K562 (cell line): ENCODE data around the gene HOXB1. TPM values are rescaled to one million over a fixed set of nuclear protein-coding genes. Genes with fewer than 3 reads are reported as not detected.
A peak's percentile ranks its signal among the peaks of the same experiment; 100 is the strongest.

Experiments used
- ATF1 ChIP-seq, 2 experiments: fragments of 450-650 bp in 1 of 2; IDR thresholded peaks; 2 replicates each; pipeline ENCODE4 v1.6.1; 2016; ENCODE audit warnings: missing compliant biosample characterization in 1 of 2, missing genetic modification characterization in 1 of 2
- IRF2 ChIP-seq: sonication (generic); formaldehyde crosslinking; IDR thresholded peaks from 2 replicates; pipeline ENCODE4 v1.8.1; 2022; ENCODE audit warnings: mild to moderate bottlenecking, missing genetic modification reagents
- KDM1A ChIP-seq, 2 experiments: fragments of 450-650 bp; IDR thresholded peaks; 2 replicates each; pipeline ENCODE4 v1.6.1; 2016; ENCODE audit warnings: mild to moderate bottlenecking in 2 of 2
- KLF1 ChIP-seq: fragments of 450-650 bp; IDR thresholded peaks from 2 replicates; pipeline ENCODE4 v1.6.1; 2016; ENCODE audit warnings: missing genetic modification characterization, missing compliant biosample characterization
- MEIS2 ChIP-seq: fragments of 450-650 bp; IDR thresholded peaks from 2 replicates; pipeline ENCODE4 v1.6.1; 2014; ENCODE audit warnings: mild to moderate bottlenecking; ENCODE audit not compliant: partially characterized antibody
- MNT ChIP-seq, 2 experiments: fragments of 450-650 bp; conservative IDR thresholded peaks; 2 replicates each; pipeline ENCODE4 v1.6.1; 2017; ENCODE audit warnings: mild to moderate bottlenecking in 2 of 2, moderate library complexity in 2 of 2
- MYC ChIP-seq, 2 experiments: fragments of 250-450 bp in 1 of 2; sonication (Bioruptor Pico) in 1 of 2; IDR thresholded peaks; 2 replicates each; pipeline versions ENCODE4 v1.5.1 to v1.6.1; 2012 to 2021; ENCODE audit warnings: low read depth in 2 of 2, borderline replicate concordance in 1 of 2, improper control_type of control experiment in 1 of 2, low read length in 1 of 2, mild to moderate bottlenecking in 1 of 2, moderate library complexity in 1 of 2
- NFE2 ChIP-seq: IDR thresholded peaks from 2 replicates; pipeline ENCODE4 v1.6.1; 2014; ENCODE audit warnings: antibody characterized with exemption, low read depth
- SIX5 ChIP-seq, 2 experiments: IDR thresholded peaks; 2 replicates each; pipeline ENCODE4 v1.6.1; 2011; ENCODE audit warnings: low read length in 2 of 2, borderline replicate concordance in 1 of 2, low read depth in 1 of 2, mild to moderate bottlenecking in 1 of 2, moderate library complexity in 1 of 2; ENCODE audit not compliant: insufficient read depth in 1 of 2
- SMARCA4 ChIP-seq: fragments of 450-650 bp; IDR thresholded peaks from 2 replicates; pipeline ENCODE4 v1.6.1; 2016
- ZNF217 ChIP-seq: sonication (generic); formaldehyde crosslinking; IDR thresholded peaks from 2 replicates; pipeline ENCODE4 v1.8.0; 2022; ENCODE audit warnings: mild to moderate bottlenecking, missing genetic modification reagents
- ZNF23 ChIP-seq: fragments of 250-450 bp; sonication (Bioruptor Pico); IDR thresholded peaks from 2 replicates; pipeline ENCODE4 v1.4.0; 2020; ENCODE audit warnings: mild to moderate bottlenecking
- polyA plus RNA-seq, 8 experiments: library from polyadenylated mRNA; depleted of rRNA in 4 of 8; stranded (reverse) in 5 of 8; unstranded in 3 of 8; fragments of >200 nt; fragmentation: Nextera tagmentation in 2 of 8; fragmentation: Illumina TruSeq in 1 of 8; extraction: Ambion mirVana in 2 of 8; extraction: Trizol in 1 of 8; gene quantifications; 2 replicates each; pipeline versions ENCODE4 v1.2.1 to v1.2.3, GENCODE V29; 2011 to 2014; ENCODE audit warnings: inconsistent platforms in 1 of 8, missing spikeins in 1 of 8
- total RNA-seq, 7 experiments: library from RNA; depleted of rRNA in 6 of 7; stranded (reverse); fragments of >200 nt in 6 of 7; fragmentation: Illumina TruSeq in 2 of 7; extraction: Trizol in 2 of 7; gene quantifications; 2 replicates each; pipeline versions ENCODE4 v1.2.1 to v1.2.3, GENCODE V29; 2011 to 2021; ENCODE audit warnings: low replicate concordance in 1 of 7
- TF ChIP-seq, protein P1 (sequence below): fragments of 450-650 bp; IDR thresholded peaks from 2 replicates; pipeline ENCODE4 v1.6.1; 2016; ENCODE audit warnings: mild to moderate bottlenecking, moderate library complexity

The HOXB1 gene
- total and polyA plus RNA-seq, 9 of the 15 experiments (the other 6 are each of a cell fraction or from before 2014, with no cell fraction given), result 0.04 TPM; not detected in 8

GRCh38 chr17:48547808-48548522 is 17.2 kb upstream of the HOXB1 start (continued):
- TF ChIP-seq, protein P1, sequence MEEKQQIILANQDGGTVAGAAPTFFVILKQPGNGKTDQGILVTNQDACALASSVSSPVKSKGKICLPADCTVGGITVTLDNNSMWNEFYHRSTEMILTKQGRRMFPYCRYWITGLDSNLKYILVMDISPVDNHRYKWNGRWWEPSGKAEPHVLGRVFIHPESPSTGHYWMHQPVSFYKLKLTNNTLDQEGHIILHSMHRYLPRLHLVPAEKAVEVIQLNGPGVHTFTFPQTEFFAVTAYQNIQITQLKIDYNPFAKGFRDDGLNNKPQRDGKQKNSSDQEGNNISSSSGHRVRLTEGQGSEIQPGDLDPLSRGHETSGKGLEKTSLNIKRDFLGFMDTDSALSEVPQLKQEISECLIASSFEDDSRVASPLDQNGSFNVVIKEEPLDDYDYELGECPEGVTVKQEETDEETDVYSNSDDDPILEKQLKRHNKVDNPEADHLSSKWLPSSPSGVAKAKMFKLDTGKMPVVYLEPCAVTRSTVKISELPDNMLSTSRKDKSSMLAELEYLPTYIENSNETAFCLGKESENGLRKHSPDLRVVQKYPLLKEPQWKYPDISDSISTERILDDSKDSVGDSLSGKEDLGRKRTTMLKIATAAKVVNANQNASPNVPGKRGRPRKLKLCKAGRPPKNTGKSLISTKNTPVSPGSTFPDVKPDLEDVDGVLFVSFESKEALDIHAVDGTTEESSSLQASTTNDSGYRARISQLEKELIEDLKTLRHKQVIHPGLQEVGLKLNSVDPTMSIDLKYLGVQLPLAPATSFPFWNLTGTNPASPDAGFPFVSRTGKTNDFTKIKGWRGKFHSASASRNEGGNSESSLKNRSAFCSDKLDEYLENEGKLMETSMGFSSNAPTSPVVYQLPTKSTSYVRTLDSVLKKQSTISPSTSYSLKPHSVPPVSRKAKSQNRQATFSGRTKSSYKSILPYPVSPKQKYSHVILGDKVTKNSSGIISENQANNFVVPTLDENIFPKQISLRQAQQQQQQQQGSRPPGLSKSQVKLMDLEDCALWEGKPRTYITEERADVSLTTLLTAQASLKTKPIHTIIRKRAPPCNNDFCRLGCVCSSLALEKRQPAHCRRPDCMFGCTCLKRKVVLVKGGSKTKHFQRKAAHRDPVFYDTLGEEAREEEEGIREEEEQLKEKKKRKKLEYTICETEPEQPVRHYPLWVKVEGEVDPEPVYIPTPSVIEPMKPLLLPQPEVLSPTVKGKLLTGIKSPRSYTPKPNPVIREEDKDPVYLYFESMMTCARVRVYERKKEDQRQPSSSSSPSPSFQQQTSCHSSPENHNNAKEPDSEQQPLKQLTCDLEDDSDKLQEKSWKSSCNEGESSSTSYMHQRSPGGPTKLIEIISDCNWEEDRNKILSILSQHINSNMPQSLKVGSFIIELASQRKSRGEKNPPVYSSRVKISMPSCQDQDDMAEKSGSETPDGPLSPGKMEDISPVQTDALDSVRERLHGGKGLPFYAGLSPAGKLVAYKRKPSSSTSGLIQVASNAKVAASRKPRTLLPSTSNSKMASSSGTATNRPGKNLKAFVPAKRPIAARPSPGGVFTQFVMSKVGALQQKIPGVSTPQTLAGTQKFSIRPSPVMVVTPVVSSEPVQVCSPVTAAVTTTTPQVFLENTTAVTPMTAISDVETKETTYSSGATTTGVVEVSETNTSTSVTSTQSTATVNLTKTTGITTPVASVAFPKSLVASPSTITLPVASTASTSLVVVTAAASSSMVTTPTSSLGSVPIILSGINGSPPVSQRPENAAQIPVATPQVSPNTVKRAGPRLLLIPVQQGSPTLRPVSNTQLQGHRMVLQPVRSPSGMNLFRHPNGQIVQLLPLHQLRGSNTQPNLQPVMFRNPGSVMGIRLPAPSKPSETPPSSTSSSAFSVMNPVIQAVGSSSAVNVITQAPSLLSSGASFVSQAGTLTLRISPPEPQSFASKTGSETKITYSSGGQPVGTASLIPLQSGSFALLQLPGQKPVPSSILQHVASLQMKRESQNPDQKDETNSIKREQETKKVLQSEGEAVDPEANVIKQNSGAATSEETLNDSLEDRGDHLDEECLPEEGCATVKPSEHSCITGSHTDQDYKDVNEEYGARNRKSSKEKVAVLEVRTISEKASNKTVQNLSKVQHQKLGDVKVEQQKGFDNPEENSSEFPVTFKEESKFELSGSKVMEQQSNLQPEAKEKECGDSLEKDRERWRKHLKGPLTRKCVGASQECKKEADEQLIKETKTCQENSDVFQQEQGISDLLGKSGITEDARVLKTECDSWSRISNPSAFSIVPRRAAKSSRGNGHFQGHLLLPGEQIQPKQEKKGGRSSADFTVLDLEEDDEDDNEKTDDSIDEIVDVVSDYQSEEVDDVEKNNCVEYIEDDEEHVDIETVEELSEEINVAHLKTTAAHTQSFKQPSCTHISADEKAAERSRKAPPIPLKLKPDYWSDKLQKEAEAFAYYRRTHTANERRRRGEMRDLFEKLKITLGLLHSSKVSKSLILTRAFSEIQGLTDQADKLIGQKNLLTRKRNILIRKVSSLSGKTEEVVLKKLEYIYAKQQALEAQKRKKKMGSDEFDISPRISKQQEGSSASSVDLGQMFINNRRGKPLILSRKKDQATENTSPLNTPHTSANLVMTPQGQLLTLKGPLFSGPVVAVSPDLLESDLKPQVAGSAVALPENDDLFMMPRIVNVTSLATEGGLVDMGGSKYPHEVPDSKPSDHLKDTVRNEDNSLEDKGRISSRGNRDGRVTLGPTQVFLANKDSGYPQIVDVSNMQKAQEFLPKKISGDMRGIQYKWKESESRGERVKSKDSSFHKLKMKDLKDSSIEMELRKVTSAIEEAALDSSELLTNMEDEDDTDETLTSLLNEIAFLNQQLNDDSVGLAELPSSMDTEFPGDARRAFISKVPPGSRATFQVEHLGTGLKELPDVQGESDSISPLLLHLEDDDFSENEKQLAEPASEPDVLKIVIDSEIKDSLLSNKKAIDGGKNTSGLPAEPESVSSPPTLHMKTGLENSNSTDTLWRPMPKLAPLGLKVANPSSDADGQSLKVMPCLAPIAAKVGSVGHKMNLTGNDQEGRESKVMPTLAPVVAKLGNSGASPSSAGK, result peak; percentile 41; the same call in 1 of the 2 replicates
- TF ChIP-seq MYC (IDR thresholded peaks at IDR 0.05; ENCODE audit: low read depth, low read length) (no peak), MYC (CRISPR knock-in tag; IDR thresholded peaks at IDR 0.05; ENCODE audit: borderline replicate concordance, low read depth) (no peak), KLF1 (tag) (no peak), MEIS2 (peak; percentile 94), KDM1A (IDR thresholded peaks at IDR 0.05) (peak; percentile 70 to 74; a peak in 2 of 4 replicates), SIX5 (IDR thresholded peaks at IDR 0.05; ENCODE audit: borderline replicate concordance in 1 of 2, insufficient read depth in 1 of 2, low read depth in 1 of 2, low read length in 2 of 2) (no peak), NFE2 (no peak), SMARCA4 (peak; percentile 66; the same call in 1 of the 2 replicates), ATF1 (CRISPR knock-in tag; IDR thresholded peaks at IDR 0.05) (no peak), ATF1 (tag; IDR thresholded peaks at IDR 0.05) (0 out of 2 replicates have a peak, but pooled peaks have one; percentile 29), IRF2 (CRISPR knock-in tag) (no peak), MNT (conservative IDR thresholded peaks at IDR 0.05) (peak in 1 of 2 experiments; percentile 53; a peak in 1 of 4 replicates), ZNF217 (no peak), ZNF23 (CRISPR knock-in tag) (no peak)
